H1 (cell line): ENCODE measurements around the gene FGFRL1. TPM values are rescaled to one million over a fixed set of nuclear protein-coding genes. Genes with fewer than 3 reads are reported as not detected.

ENCODE experiments used
- CTCF ChIA-PET: fragments of 300-600 bp; sonication (Branson Sonifier 250); formaldehyde crosslinking; loops from one replicate; lab custom pipeline; 2021; ENCODE audit not compliant: partially characterized antibody; lab: Charles Lee
- POLR2A ChIA-PET: fragments of 300-600 bp; sonication (Branson Sonifier 250); formaldehyde crosslinking; loops from one replicate; lab custom pipeline; 2021; ENCODE audit warnings: inconsistent platforms; ENCODE audit not compliant: partially characterized antibody; lab: Charles Lee
- DNase-seq, 2 experiments: peaks; one replicate each; pipeline versions ENCODE4 v3.0.0 to v3.0.0-alpha.2; 2010 to 2022; ENCODE audit warnings: low spot score in 2 of 2, low read depth in 1 of 2, mixed read lengths in 1 of 2
- FAIRE-seq: peaks from 2 replicates; lab custom pipeline; 2011; peaks lifted over from hg19 to GRCh38; lab: Jason Lieb, UNC
- H2AFZ ChIP-seq: 2 replicates; pipeline ENCODE4 v1.8.1; 2012; ENCODE audit warnings: low read length, inconsistent platforms
- H2AK5ac ChIP-seq: 2 replicates; pipeline ENCODE4 v1.6.1; 2013; ENCODE audit warnings: low read depth, low read length
- H2BK120ac ChIP-seq: replicated peaks from 2 replicates; pipeline ENCODE3; 2013; ENCODE audit warnings: low read depth, low read length, inconsistent platforms
- H2BK12ac ChIP-seq: 2 replicates; pipeline ENCODE4 v1.6.1; 2013; ENCODE audit warnings: low read depth, low read length
- H2BK15ac ChIP-seq: 2 replicates; pipeline ENCODE4 v1.6.1; 2013; ENCODE audit warnings: low read length
- H2BK20ac ChIP-seq: 2 replicates; pipeline ENCODE4 v1.6.1; 2013; ENCODE audit warnings: low read length
- H2BK5ac ChIP-seq: 2 replicates; pipeline ENCODE4 v1.6.1; 2013; ENCODE audit warnings: low read depth, low read length
- H3K14ac ChIP-seq: 2 replicates; pipeline ENCODE4 v1.6.1; 2013; ENCODE audit warnings: inconsistent platforms; ENCODE audit not compliant: insufficient read length
- H3K18ac ChIP-seq: 2 replicates; pipeline ENCODE4 v1.6.1; 2013; ENCODE audit warnings: low read length; ENCODE audit errors: extremely low read depth
- H3K23ac ChIP-seq: 2 replicates; pipeline ENCODE4 v1.6.1; 2013; ENCODE audit warnings: inconsistent platforms; ENCODE audit not compliant: insufficient read length
- H3K23me2 ChIP-seq: 2 replicates; pipeline ENCODE4 v1.6.1; 2013; ENCODE audit warnings: low read depth, low read length
- H3K27ac ChIP-seq: 2 replicates; pipeline ENCODE4 v1.6.1; 2011; ENCODE audit warnings: low read depth, low read length, inconsistent platforms
- H3K27me3 ChIP-seq, 4 experiments: replicated peaks in 1 of 4; 1 replicate in 1 of 4; 2 replicates in 3 of 4; pipeline versions ENCODE4 v1.6.1 to v1.8.1; 2011 to 2013; ENCODE audit warnings: low read length in 3 of 4, mild to moderate bottlenecking in 3 of 4, inconsistent platforms in 2 of 4, mixed read lengths in 2 of 4, moderate library complexity in 1 of 4; ENCODE audit not compliant: control insufficient read depth in 3 of 4, insufficient read depth in 3 of 4; ENCODE audit errors: extremely low read depth in 1 of 4
- H3K36me3 ChIP-seq, 4 experiments: 2 replicates each; pipeline versions ENCODE4 v1.6.1 to v1.8.1; 2011 to 2013; ENCODE audit warnings: mild to moderate bottlenecking in 4 of 4, low read length in 3 of 4, moderate library complexity in 2 of 4, control low read depth in 1 of 4, inconsistent platforms in 1 of 4; ENCODE audit not compliant: insufficient read depth in 4 of 4, control insufficient read depth in 2 of 4
- H3K4ac ChIP-seq: replicated peaks from 2 replicates; pipeline ENCODE3; 2013; ENCODE audit warnings: low read length, low read depth, mixed read lengths, inconsistent platforms; ENCODE audit not compliant: insufficient read length
- H3K4me1 ChIP-seq, 4 experiments: replicated peaks in 1 of 4; 1 replicate in 1 of 4; 2 replicates in 3 of 4; pipeline versions ENCODE4 v1.6.1 to v1.8.1; 2011 to 2013; ENCODE audit warnings: low read length in 3 of 4, inconsistent platforms in 2 of 4, mixed read lengths in 1 of 4; ENCODE audit not compliant: insufficient read depth in 4 of 4, control insufficient read depth in 3 of 4
- H3K4me2 ChIP-seq, 2 experiments: 2 replicates each; pipeline versions ENCODE4 v1.6.1 to v1.8.1; 2011 to 2013; ENCODE audit warnings: low read depth in 2 of 2, low read length in 2 of 2, control low read depth in 1 of 2, inconsistent platforms in 1 of 2, mild to moderate bottlenecking in 1 of 2; ENCODE audit not compliant: insufficient read depth in 1 of 2
- H3K4me3 ChIP-seq, 4 experiments: fragments of 200-600, 300-600 bp in 1 of 4; sonication (generic), shearing (Covaris generic), sonication (Bioruptor Twin) in 1 of 4; 2 replicates each; pipeline versions ENCODE4 v1.5.1 to v1.8.1; 2011 to 2016; ENCODE audit warnings: low read length in 4 of 4, low read depth in 3 of 4, control low read depth in 2 of 4, inconsistent platforms in 2 of 4, mild to moderate bottlenecking in 2 of 4, mixed read lengths in 1 of 4, moderate library complexity in 1 of 4; ENCODE audit not compliant: insufficient read depth in 2 of 4; ENCODE audit errors: extremely low read depth in 1 of 4
- H3K56ac ChIP-seq: replicated peaks from 2 replicates; pipeline ENCODE3; 2013; ENCODE audit warnings: low read depth, mild to moderate bottlenecking, mixed read lengths, low read length, inconsistent platforms; ENCODE audit not compliant: insufficient read length
- H3K79me1 ChIP-seq: 2 replicates; pipeline ENCODE4 v1.6.1; 2013; ENCODE audit warnings: low read depth, low read length, control low read depth
- H3K79me2 ChIP-seq, 2 experiments: 2 replicates each; pipeline versions ENCODE4 v1.6.1 to v1.8.1; 2012 to 2013; ENCODE audit warnings: low read length in 2 of 2, mild to moderate bottlenecking in 2 of 2, inconsistent platforms in 1 of 2; ENCODE audit not compliant: insufficient read depth in 2 of 2, control insufficient read depth in 1 of 2
- H3K9ac ChIP-seq, 4 experiments: replicated peaks in 1 of 4; 1 replicate in 1 of 4; 2 replicates in 3 of 4; pipeline versions ENCODE4 v1.6.1 to v1.8.1; 2011 to 2013; ENCODE audit warnings: low read depth in 3 of 4, low read length in 3 of 4, control low read depth in 2 of 4, mild to moderate bottlenecking in 2 of 4, moderate library complexity in 2 of 4, inconsistent platforms in 1 of 4; ENCODE audit errors: extremely low read depth in 1 of 4
- H3K9me3 ChIP-seq, 2 experiments: 2 replicates each; pipeline versions ENCODE4 v1.6.1 to v1.8.1; 2012 to 2013; ENCODE audit warnings: mild to moderate bottlenecking in 2 of 2, moderate library complexity in 2 of 2, control low read depth in 1 of 2, inconsistent platforms in 1 of 2, low read depth in 1 of 2, low read length in 1 of 2, mixed read lengths in 1 of 2; ENCODE audit not compliant: insufficient read depth in 2 of 2
- H4K20me1 ChIP-seq, 2 experiments: replicated peaks in 1 of 2; 2 replicates each; pipeline versions ENCODE3 to v1.8.1; 2011 to 2013; ENCODE audit warnings: inconsistent platforms in 2 of 2, low read length in 2 of 2, mild to moderate bottlenecking in 1 of 2; ENCODE audit not compliant: insufficient read depth in 2 of 2, control insufficient read depth in 1 of 2
- H4K5ac ChIP-seq: 2 replicates; pipeline ENCODE4 v1.6.1; 2013; ENCODE audit warnings: low read length, low read depth, mixed read lengths, inconsistent platforms; ENCODE audit not compliant: insufficient read length
- H4K8ac ChIP-seq: 2 replicates; pipeline ENCODE4 v1.8.0; 2013; ENCODE audit warnings: mild to moderate bottlenecking, moderate library complexity, low read length, inconsistent platforms; ENCODE audit not compliant: insufficient read depth; ENCODE audit errors: extremely low read depth
- H4K91ac ChIP-seq: replicated peaks from 2 replicates; pipeline ENCODE3; 2013; ENCODE audit warnings: low read length, mixed read lengths, inconsistent platforms; ENCODE audit not compliant: insufficient read length
- ASH2L ChIP-seq: fragments of 200-600, 300-600 bp; sonication (generic); IDR thresholded peaks from one replicate; pipeline ENCODE4 v1.7.1; 2017; ENCODE audit warnings: low read length
- BRCA1 ChIP-seq: IDR thresholded peaks from 2 replicates; pipeline ENCODE4 v1.6.1; 2012; ENCODE audit warnings: low read depth, low read length, improper control_type of control experiment
- FOSL1 ChIP-seq: IDR thresholded peaks from 2 replicates; pipeline ENCODE4 v1.6.1; 2011; ENCODE audit warnings: mild to moderate bottlenecking, low read depth, low read length, moderate library complexity; ENCODE audit not compliant: insufficient read depth
- GTF2F1 ChIP-seq: IDR thresholded peaks from 2 replicates; pipeline ENCODE4 v1.6.1; 2012; ENCODE audit warnings: low read depth, low read length, improper control_type of control experiment, borderline replicate concordance
- KDM1A ChIP-seq: fragments of 200-600, 300-600 bp; sonication (generic); IDR thresholded peaks from 2 replicates; pipeline ENCODE4 v1.7.1; 2016; ENCODE audit warnings: mild to moderate bottlenecking, low read length, borderline replicate concordance
- NANOG ChIP-seq: IDR thresholded peaks from 2 replicates; pipeline ENCODE4 v1.6.1; 2011; ENCODE audit warnings: low read length, low read depth, mild to moderate bottlenecking, inconsistent platforms; ENCODE audit not compliant: insufficient read depth, poor library complexity, severe bottlenecking
- NRF1 ChIP-seq: IDR thresholded peaks from 2 replicates; pipeline ENCODE4 v1.6.1; 2011; ENCODE audit warnings: mild to moderate bottlenecking, low read depth, low read length, improper control_type of control experiment
- SP2 ChIP-seq: IDR thresholded peaks from 2 replicates; pipeline ENCODE4 v1.6.1; 2012; ENCODE audit warnings: mild to moderate bottlenecking, low read length, inconsistent platforms
- SP4 ChIP-seq: IDR thresholded peaks from 2 replicates; pipeline ENCODE4 v1.6.1; 2012; ENCODE audit warnings: low read length, inconsistent platforms
- SRF ChIP-seq: IDR thresholded peaks from 2 replicates; pipeline ENCODE4 v1.6.1; 2011; ENCODE audit warnings: mild to moderate bottlenecking, low read depth, low read length, moderate library complexity
- TAF1 ChIP-seq: IDR thresholded peaks from 2 replicates; pipeline ENCODE4 v1.6.1; 2011; ENCODE audit warnings: mild to moderate bottlenecking, low read depth, low read length
- TBP ChIP-seq: IDR thresholded peaks from 2 replicates; pipeline ENCODE4 v1.6.1; 2011; ENCODE audit warnings: low read depth, low read length, improper control_type of control experiment
- TCF12 ChIP-seq: IDR thresholded peaks from 2 replicates; pipeline ENCODE4 v1.6.1; 2011; ENCODE audit warnings: low read depth, mild to moderate bottlenecking, low read length
- WGBS, 2 experiments: shearing (Covaris generic) in 1 of 2; methylation state at CpG; one replicate each; pipeline versions ENCODE4 v1.1.6 to v1.1.7; 2013 to 2015; ENCODE audit warnings: low lambda C conversion rate in 2 of 2, mixed read lengths in 2 of 2, inconsistent platforms in 1 of 2, low coverage in 1 of 2, missing lambda C conversion rate in 1 of 2; ENCODE audit not compliant: insufficient replicate concordance in 2 of 2, insufficient coverage in 1 of 2, insufficient read length in 1 of 2; ENCODE audit errors: extremely low coverage in 1 of 2, missing lambda C conversion rate in 1 of 2; 5-methylcytosine and 5-hydroxymethylcytosine counted together
- polyA plus RNA-seq, 7 experiments: library from polyadenylated mRNA; depleted of rRNA in 3 of 7; stranded (reverse) in 5 of 7; unstranded in 2 of 7; fragments of >200 nt in 5 of 7; fragments of 200-250 nt in 2 of 7; gene quantifications; 1 replicate in 5 of 7; 2 replicates in 1 of 7; 4 replicates in 1 of 7; pipeline versions ENCODE4 v1.2.1 to v1.2.3, GENCODE V29; 2011 to 2013; ENCODE audit warnings: missing spikeins in 2 of 7, mixed read lengths in 2 of 7
- total RNA-seq: library from RNA; stranded (reverse); fragmentation: NEBNext Ultra II Directional; extraction: Animal tissue kit (Norgen Biotek cat#: 25700); gene quantifications from 2 replicates; pipeline ENCODE4 v1.2.1, GENCODE V29; 2021

Gene FGFRL1
- total and polyA plus RNA-seq, 2 of the 8 experiments (the other 6 are each of a cell fraction or from before 2014, with no cell fraction given) = 18.9 to 34.6 TPM

GRCh38 chr4:982814-983213 is 28.6 kb upstream of the FGFRL1 start:
- CTCF ChIA-PET = no interaction called here
- no peak overlapping the region for H2AFZ ChIP-seq
- no peaks in the 10 kb centered on the region for H3K79me2 ChIP-seq
- WGBS, 2 experiments = 92% methylated on average over 15 of the region's 15 CpGs; no CpG with 5 or more reads in 1 of the 2 experiments
- POLR2A ChIA-PET = no interaction called here
- FAIRE-seq (no peak), DNase-seq (no peak)
- H3K23me2 ChIP-seq = peaks cover 5% of the 10 kb centered on the region; the same call in 1 of the 2 replicates
- peaks cover 0 to 2% of the 10 kb centered on the region in 2 experiments for H4K20me1 ChIP-seq
- H2AK5ac ChIP-seq = no peak overlapping the region
- no peak overlapping the region for H3K4me2 ChIP-seq
- H3K9me3 ChIP-seq = no peaks in the 10 kb centered on the region
- H4K91ac ChIP-seq = no peak overlapping the region
- no peak overlapping the region for H3K18ac ChIP-seq
- no peak overlapping the region for H3K14ac ChIP-seq
- no peak overlapping the region for H2BK20ac ChIP-seq
- no peak overlapping the region for H3K9ac ChIP-seq
- H3K4me1 ChIP-seq = peaks cover 0 to 6% (median 3%) of the 10 kb centered on the region in 4 experiments; a peak in 4 of 7 replicates
- H2BK120ac ChIP-seq = no peak overlapping the region
- H3K4me3 ChIP-seq = no peak overlapping the region
- H3K36me3 ChIP-seq = no peaks in the 10 kb centered on the region
- no peak overlapping the region for H3K56ac ChIP-seq
- H4K5ac ChIP-seq = no peak overlapping the region
- no peak overlapping the region for H3K27ac ChIP-seq
- H4K8ac ChIP-seq = no peak overlapping the region
- TF ChIP-seq KDM1A (no peak), TCF12 (no peak), SP4 (no peak), TBP (no peak), BRCA1 (no peak), SRF (no peak), NRF1 (no peak), SP2 (no peak), ASH2L (no peak), GTF2F1 (no peak), FOSL1 (no peak), TAF1 (no peak), NANOG (no peak)
- no peak overlapping the region for H2BK15ac ChIP-seq
- H3K79me1 ChIP-seq = no peaks in the 10 kb centered on the region
- H2BK5ac ChIP-seq = no peak overlapping the region
- no peak overlapping the region for H2BK12ac ChIP-seq
- no peak overlapping the region for H3K4ac ChIP-seq
- peaks cover 0 to 21% (median 14%) of the 10 kb centered on the region in 4 experiments; a peak in 6 of 7 replicates for H3K27me3 ChIP-seq
- H3K23ac ChIP-seq = no peak overlapping the region
